ENCODE measurements around the gene KLHL29. TPM values are rescaled to one million over a fixed set of nuclear protein-coding genes. Genes with fewer than 3 reads are reported as not detected.

Gene KLHL29
- total and polyA plus RNA-seq, 8 donors: 1.8 to 10.5 (median 2.8) TPM

GRCh38 chr2:23505984-23506380 lies 121.0 kb downstream of the KLHL29 start:
- peaks cover 0 to 6% of the 10 kb centered on the region in 2 donors for H3K27me3 ChIP-seq
- peak; percentile 25 for ATAC-seq

GRCh38 chr2:23506531-23507266 lies 121.7 kb downstream of the KLHL29 start:
- TF ChIP-seq CTCF (IDR thresholded peaks at IDR 0.05): no peak
- H3K27me3 ChIP-seq: peaks cover 0 to 6% of the 10 kb centered on the region in 2 donors
- no peak overlapping the region for H3K27ac ChIP-seq
- H3K9me3 ChIP-seq: no peaks in the 10 kb centered on the region
- DNase-seq: peak in 2 of 4 donors; percentile 26 to 55
- peaks cover 0 to 18% of the 10 kb centered on the region in 2 donors for H3K4me1 ChIP-seq
- H3K4me3 ChIP-seq: no peak overlapping the region
- intact Hi-C loops (cut with DNase I): no loop called here
- H3K36me3 ChIP-seq: no peaks in the 10 kb centered on the region
- peak; percentile 45 for ATAC-seq

More at GRCh38 chr2:23505984-23506380, 121.0 kb downstream of the KLHL29 start:
- Histone ChIP-seq H3K9me3 (no peaks in the 10 kb centered on the region), H3K36me3 (no peaks in the 10 kb centered on the region), H3K27ac (no peak overlapping the region), H3K4me3 (no peak overlapping the region), H3K4me1 (peaks cover 0 to 18% of the 10 kb centered on the region in 2 donors)
- TF ChIP-seq CTCF (IDR thresholded peaks at IDR 0.05): no peak
- intact Hi-C loops (cut with DNase I): no loop called here
- DNase-seq: peak in 2 of 4 donors; percentile 71 to 74

DNA sequence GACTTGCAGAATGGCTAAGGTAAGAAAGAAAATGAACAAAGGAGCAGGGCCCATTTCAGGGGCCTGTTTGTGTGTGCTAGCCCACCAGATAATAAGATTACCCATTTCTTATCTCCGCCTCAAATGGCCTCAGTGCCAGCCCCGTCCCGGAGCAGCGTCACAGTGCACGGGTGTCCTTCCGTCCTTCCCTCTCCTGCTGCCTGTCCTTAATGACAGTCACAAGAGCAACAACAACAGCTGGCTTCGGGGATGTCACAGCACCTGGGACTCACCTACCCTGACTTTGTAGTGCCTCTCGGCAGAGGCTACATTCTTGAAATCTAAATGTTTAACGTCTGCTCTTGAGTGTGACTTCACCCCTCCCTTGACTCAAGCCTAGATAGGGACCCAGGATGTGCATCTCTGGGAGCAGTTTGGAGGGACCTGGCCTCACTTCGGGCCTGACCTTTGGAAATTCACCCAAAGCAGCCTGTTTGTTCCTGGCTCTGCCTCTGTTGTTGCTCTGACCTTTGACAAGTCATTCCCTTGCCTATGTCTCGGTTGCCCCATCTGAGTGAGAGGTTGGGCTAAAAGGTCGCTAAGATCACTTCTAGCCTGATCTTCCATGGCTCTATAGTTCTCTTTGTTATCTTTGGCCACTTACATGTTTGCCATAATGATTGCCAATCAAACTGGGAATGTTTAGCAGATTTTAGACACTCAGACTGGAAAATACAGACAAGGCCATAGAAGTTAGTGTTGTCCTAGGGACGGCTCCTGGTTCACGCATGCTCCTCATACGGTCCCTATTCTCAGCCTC lies 122.5 kb downstream of the KLHL29 start:
- ATAC-seq: no peak
- Histone ChIP-seq H3K4me1 (peaks cover 0 to 18% of the 10 kb centered on the region in 2 donors), H3K27me3 (peaks cover 0 to 6% of the 10 kb centered on the region in 2 donors)

DNA sequence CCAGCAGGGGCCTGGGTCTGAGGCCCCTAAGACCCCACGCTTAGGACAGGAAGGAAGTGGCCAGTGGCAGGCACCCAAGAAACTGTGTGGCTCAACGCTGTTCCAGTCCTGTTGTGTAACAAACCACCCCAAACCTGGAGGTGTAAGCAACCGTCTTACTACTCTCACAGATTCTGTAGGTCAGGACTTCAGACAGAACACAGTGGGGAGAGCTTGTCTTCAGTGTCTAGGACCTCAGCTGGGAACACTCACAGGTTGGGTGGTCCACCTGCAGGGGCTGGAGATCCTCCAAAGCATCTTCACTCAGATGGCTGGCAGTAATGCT lies 123.0 kb downstream of the KLHL29 start:
- peaks cover 0 to 6% of the 10 kb centered on the region in 2 donors for H3K27me3 ChIP-seq
- H3K9me3 ChIP-seq: no peaks in the 10 kb centered on the region
- no peak for DNase-seq
- ATAC-seq: no peak
- H3K36me3 ChIP-seq: no peaks in the 10 kb centered on the region
- no peak for TF ChIP-seq CTCF (IDR thresholded peaks at IDR 0.05)
- H3K4me3 ChIP-seq: no peak overlapping the region
- H3K27ac ChIP-seq: no peak overlapping the region
- intact Hi-C loops (cut with DNase I): no loop called here
- H3K4me1 ChIP-seq: peaks cover 0 to 18% of the 10 kb centered on the region in 2 donors

More for the DNA sequence above, 122.5 kb downstream of the KLHL29 start:
- Histone ChIP-seq H3K9me3 (no peaks in the 10 kb centered on the region), H3K36me3 (no peaks in the 10 kb centered on the region), H3K4me3 (no peak overlapping the region), H3K27ac (no peak overlapping the region)
- DNase-seq: no peak
- intact Hi-C loops (cut with DNase I): no loop called here
- TF ChIP-seq CTCF (IDR thresholded peaks at IDR 0.05): no peak

DNA sequence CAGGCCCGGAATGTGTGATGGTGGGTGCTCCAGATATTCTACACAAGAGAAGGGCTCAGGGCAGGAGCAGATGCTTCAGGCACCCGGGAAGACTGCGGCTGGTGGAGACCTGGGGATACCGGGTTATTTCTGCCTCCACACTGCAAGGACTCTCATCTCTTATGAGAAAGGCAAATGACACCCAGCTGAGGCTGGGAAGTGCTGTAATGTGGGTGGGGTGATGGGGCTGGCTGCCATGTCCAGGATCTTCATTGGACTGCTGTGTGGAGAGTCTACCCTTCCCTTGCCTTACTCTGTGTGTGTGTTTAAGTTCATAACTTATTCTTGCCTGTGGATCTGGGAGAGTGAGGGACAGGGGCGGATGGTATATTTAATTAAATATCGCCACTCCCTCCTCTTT lies 124.1 kb downstream of the KLHL29 start:
- Histone ChIP-seq H3K36me3 (no peaks in the 10 kb centered on the region), H3K9me3 (no peaks in the 10 kb centered on the region), H3K4me1 (peaks cover 0 to 18% of the 10 kb centered on the region in 2 donors), H3K27ac (no peak overlapping the region), H3K4me3 (no peak overlapping the region), H3K27me3 (peaks cover 0 to 6% of the 10 kb centered on the region in 2 donors)
- no peak for TF ChIP-seq CTCF (IDR thresholded peaks at IDR 0.05)
- ATAC-seq (no peak), DNase-seq (no peak)
- intact Hi-C loops (cut with DNase I): no loop called here
